ENCODE results near the gene ZNF396.

The ZNF396 gene

DNA sequence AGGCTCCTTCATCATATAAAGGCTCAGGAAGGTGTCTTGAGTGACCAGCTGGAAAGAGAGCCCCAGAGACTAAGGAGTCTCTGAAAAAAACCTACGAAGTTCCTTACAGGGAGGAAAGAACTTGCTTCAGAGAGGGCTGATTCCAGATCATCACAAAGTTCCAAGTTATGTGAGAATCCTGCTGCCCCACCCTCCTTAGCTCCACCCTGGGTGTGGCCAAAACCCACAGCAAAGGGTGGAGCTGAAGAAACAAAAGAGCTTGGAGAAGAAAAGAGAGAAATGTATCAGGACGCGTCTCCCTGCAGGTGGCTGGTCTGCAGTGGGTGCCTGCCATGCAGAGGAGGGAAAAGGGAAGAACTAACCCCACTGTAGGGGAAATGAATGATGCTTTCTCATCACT, 32.8 kb upstream of the ZNF396 start:
- Histone ChIP-seq H3K9me3 (ENCODE audit: control insufficient read depth, low read length) (no peaks in the 10 kb centered on the region), H3K4me1 (ENCODE audit: control insufficient read depth, insufficient read depth, low read length, poor library complexity, severe bottlenecking) (no peaks in the 10 kb centered on the region), H3K4me3 (ENCODE audit: extremely low read depth, insufficient read depth, low read length, poor library complexity, severe bottlenecking) (no peak overlapping the region), H3K36me3 (ENCODE audit: control insufficient read depth, insufficient read depth, low read length) (no peaks in the 10 kb centered on the region), H3K27ac (ENCODE audit: low read depth, low read length, severe bottlenecking) (no peak overlapping the region)
- 88% methylated on average over 1 of the region's 3 CpGs; no CpG with 5 or more reads in 1 of the 2 experiments for WGBS, 2 experiments (ENCODE audit: insufficient coverage in 2 of 2)

DNA sequence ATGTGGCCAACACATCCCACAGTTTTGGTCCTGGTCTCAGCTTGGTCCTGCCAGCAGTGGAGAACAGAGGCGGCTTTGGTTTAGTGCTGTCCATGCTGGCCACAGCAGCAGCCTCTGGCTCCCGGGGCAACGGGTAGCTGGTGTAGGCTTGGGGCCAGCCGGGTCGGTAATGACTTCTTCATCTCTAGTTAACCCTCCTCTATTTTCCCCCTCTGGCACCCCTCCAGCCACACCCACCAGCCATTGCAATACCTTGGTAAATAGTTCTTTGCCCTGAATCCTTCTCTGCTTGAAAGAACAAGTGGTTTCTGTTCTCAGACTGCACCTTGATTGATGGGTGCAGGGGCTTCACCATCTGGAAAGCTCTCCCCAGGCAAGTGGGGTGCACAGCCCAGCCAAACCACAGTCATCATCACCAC, 31.7 kb upstream of the ZNF396 start:
- WGBS, 2 experiments (ENCODE audit: insufficient coverage in 2 of 2) = 97% methylated on average over 5 of the region's 5 CpGs
- H3K4me1 ChIP-seq (ENCODE audit: control insufficient read depth, insufficient read depth, low read length, poor library complexity, severe bottlenecking) = no peaks in the 10 kb centered on the region
- H3K9me3 ChIP-seq (ENCODE audit: control insufficient read depth, low read length) = no peaks in the 10 kb centered on the region
- H3K4me3 ChIP-seq (ENCODE audit: extremely low read depth, insufficient read depth, low read length, poor library complexity, severe bottlenecking) = no peak overlapping the region
- H3K36me3 ChIP-seq (ENCODE audit: control insufficient read depth, insufficient read depth, low read length) = no peaks in the 10 kb centered on the region
- no peak overlapping the region for H3K27ac ChIP-seq (ENCODE audit: low read depth, low read length, severe bottlenecking)

DNA sequence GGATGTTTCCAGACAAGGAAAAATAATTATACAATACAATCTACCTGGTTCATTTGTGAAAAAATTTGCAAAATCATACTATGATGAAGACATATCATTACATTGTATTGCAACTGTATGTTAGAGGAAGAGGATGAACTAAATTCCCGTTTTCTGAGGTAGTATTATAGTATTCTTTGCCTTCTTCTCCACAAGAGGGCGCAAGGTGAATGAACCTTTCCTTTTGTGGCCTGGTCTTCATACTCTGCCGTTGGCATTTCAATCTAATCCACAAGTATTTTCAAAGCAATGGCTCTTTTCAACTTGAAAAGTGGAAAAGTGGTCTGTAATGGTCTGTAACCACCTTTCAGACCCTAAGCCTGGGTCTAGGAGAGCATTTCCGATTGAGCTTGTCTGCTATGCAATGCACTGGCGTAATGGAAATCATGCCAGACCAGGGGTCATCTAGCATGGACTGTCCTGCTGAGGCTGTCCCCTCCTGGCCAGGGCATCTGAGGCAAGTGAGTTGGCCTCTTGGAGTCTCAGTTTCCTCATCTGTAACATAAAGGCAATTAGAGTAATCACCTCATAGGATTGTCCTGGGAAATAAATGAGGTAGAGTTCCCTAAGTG, 30.8 kb upstream of the ZNF396 start:
- H3K4me1 ChIP-seq (ENCODE audit: control insufficient read depth, insufficient read depth, low read length, poor library complexity, severe bottlenecking) = no peaks in the 10 kb centered on the region
- no peaks in the 10 kb centered on the region for H3K9me3 ChIP-seq (ENCODE audit: control insufficient read depth, low read length)
- 75 to 100% methylated on average over 1 to 2 of the region's 5 CpGs for WGBS, 2 experiments (ENCODE audit: insufficient coverage in 2 of 2)
- H3K27ac ChIP-seq (ENCODE audit: low read depth, low read length, severe bottlenecking) = no peak overlapping the region
- no peaks in the 10 kb centered on the region for H3K36me3 ChIP-seq (ENCODE audit: control insufficient read depth, insufficient read depth, low read length)
- no peak overlapping the region for H3K4me3 ChIP-seq (ENCODE audit: extremely low read depth, insufficient read depth, low read length, poor library complexity, severe bottlenecking)

DNA sequence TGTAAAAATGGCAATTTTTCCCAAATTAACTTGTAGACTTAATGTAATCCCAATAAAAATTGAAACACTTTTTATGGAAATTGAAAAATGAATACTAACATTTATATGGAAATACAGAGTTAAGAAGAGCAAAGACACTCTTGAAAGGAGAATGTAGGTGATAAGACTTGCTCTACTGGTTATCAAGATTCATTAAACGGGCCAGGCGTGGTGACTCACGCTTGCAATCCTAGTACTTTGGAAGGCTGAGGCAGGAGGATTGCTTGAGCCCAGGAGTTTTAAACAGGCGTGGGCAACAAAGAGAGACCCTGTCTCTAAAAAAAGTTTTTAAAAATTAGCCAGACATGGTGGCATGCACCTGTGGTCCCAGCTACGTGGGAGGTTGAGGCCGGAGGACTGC, 29.5 kb upstream of the ZNF396 start:
- H3K9me3 ChIP-seq (ENCODE audit: control insufficient read depth, low read length) = no peaks in the 10 kb centered on the region
- H3K36me3 ChIP-seq (ENCODE audit: control insufficient read depth, insufficient read depth, low read length) = no peaks in the 10 kb centered on the region
- H3K4me1 ChIP-seq (ENCODE audit: control insufficient read depth, insufficient read depth, low read length, poor library complexity, severe bottlenecking) = no peaks in the 10 kb centered on the region
- no peak overlapping the region for H3K4me3 ChIP-seq (ENCODE audit: extremely low read depth, insufficient read depth, low read length, poor library complexity, severe bottlenecking)
- 82 to 95% methylated on average over 3 to 6 of the region's 6 CpGs for WGBS, 2 experiments (ENCODE audit: insufficient coverage in 2 of 2)
- no peak overlapping the region for H3K27ac ChIP-seq (ENCODE audit: low read depth, low read length, severe bottlenecking)

DNA sequence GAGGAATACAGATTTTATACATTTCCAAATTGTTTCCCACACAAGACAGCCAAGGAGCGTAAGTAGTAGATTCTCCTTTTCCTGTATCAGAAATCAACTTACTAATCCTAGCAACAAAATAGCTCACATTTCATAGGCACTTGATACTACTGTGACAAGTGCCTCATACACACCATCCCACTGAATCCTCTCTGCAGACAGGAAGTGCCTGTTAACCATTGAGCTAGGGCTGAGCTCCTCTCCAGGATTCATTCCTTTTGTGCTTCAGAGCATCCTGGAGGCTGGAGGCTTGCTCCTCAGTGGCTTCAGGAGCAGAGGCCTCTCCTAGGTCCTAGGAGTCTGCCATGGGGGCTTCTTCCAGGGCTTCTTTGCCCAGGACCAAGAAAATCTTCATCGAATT, 20.8 kb upstream of the ZNF396 start:
- whole genome bisulfite sequencing, 2 experiments (ENCODE audit: insufficient coverage in 2 of 2) = 96 to 100% methylated on average over 1 to 2 of the region's 2 CpGs
- H3K4me1 ChIP-seq (ENCODE audit: control insufficient read depth, insufficient read depth, low read length, poor library complexity, severe bottlenecking) = peaks cover 5% of the 10 kb centered on the region
- no peak overlapping the region for H3K4me3 ChIP-seq (ENCODE audit: extremely low read depth, insufficient read depth, low read length, poor library complexity, severe bottlenecking)
- no peaks in the 10 kb centered on the region for H3K36me3 ChIP-seq (ENCODE audit: control insufficient read depth, insufficient read depth, low read length)
- H3K27ac ChIP-seq (ENCODE audit: low read depth, low read length, severe bottlenecking) = peak overlapping the region; percentile 36
- H3K9me3 ChIP-seq (ENCODE audit: control insufficient read depth, low read length) = no peaks in the 10 kb centered on the region

DNA sequence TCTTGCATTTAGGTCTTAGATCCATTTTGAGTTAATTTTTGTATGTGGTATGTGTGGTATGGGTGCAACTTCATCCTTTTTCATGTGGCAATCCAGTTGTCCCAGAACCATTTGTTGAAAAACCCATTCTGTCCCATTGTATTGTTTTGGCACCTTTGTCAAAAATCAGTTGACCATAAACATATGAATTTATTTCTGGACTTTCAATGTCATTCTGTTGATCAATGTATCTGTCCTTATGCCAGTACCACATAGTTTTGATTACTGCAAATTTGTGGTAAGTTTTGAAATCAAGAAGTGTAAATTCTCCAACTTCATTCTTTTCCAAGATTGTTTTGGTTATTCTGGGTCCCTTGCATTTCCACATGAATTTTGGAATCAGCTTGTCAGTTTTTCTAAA, 16.6 kb upstream of the ZNF396 start:
- Histone ChIP-seq H3K27ac (ENCODE audit: low read depth, low read length, severe bottlenecking) (no peak overlapping the region), H3K9me3 (ENCODE audit: control insufficient read depth, low read length) (peaks cover 9% of the 10 kb centered on the region), H3K4me1 (ENCODE audit: control insufficient read depth, insufficient read depth, low read length, poor library complexity, severe bottlenecking) (peaks cover 11% of the 10 kb centered on the region), H3K4me3 (ENCODE audit: extremely low read depth, insufficient read depth, low read length, poor library complexity, severe bottlenecking) (no peak overlapping the region), H3K36me3 (ENCODE audit: control insufficient read depth, insufficient read depth, low read length) (no peaks in the 10 kb centered on the region)

DNA sequence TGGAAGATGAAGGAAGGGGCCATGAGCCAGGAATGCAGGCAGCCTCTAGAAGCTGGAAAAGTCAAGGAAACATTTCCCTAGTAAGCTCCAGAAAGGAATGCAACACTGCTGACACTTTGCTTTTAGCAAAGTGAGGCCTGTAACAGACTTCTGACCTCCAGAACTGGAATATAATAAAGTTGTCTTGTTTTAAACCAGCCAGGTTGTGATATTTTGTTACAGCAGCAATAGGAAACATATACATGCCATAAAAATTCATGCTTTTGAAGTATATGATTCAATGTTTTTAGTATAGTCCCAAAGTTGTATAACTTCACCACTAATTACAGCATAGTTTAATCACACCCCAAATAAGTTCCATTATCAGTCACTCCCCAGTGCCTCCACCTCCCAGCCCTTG, 15.2 kb upstream of the ZNF396 start:
- Histone ChIP-seq H3K4me1 (ENCODE audit: control insufficient read depth, insufficient read depth, low read length, poor library complexity, severe bottlenecking) (peaks cover 10% of the 10 kb centered on the region), H3K27ac (ENCODE audit: low read depth, low read length, severe bottlenecking) (no peak overlapping the region), H3K4me3 (ENCODE audit: extremely low read depth, insufficient read depth, low read length, poor library complexity, severe bottlenecking) (no peak overlapping the region), H3K36me3 (ENCODE audit: control insufficient read depth, insufficient read depth, low read length) (no peaks in the 10 kb centered on the region), H3K9me3 (ENCODE audit: control insufficient read depth, low read length) (peaks cover 9% of the 10 kb centered on the region)

DNA sequence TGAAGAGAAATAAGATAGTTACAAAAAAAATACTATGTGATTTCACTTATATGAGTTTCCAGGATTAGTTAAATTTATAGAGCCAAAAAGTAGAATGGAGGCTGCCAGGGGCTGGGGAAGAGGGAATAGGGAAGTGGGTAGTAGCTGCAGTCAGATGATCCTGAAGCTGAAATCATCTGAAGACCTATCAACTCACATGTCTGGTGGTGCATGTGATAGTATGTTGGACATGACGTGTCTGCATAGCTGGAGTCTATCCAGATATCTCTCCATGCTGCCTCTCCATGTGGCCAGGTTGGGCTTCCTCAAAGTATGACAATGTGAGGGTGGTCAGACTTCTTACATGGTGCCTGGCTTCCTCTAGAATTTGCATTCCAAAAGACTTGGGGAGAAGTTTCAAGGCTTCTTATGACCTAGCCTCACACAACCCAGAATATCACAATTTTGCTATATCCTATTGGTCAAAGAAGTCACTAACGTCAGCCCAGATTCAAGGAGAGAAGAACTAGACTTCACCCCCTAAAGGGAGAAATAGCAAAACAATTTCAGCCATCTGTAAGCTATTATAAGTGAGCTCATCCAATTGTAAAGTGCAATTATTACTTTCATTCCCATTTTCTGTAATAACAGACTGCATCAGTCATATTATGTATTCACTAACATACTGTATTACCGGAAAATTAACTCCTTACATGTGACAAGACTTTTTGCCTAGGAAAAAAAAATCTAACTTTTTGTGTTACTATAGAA, 14.0 kb upstream of the ZNF396 start:
- Histone ChIP-seq H3K9me3 (ENCODE audit: control insufficient read depth, low read length) (peaks cover 9% of the 10 kb centered on the region), H3K27ac (ENCODE audit: low read depth, low read length, severe bottlenecking) (no peak overlapping the region), H3K36me3 (ENCODE audit: control insufficient read depth, insufficient read depth, low read length) (no peaks in the 10 kb centered on the region), H3K4me1 (ENCODE audit: control insufficient read depth, insufficient read depth, low read length, poor library complexity, severe bottlenecking) (peaks cover 10% of the 10 kb centered on the region), H3K4me3 (ENCODE audit: extremely low read depth, insufficient read depth, low read length, poor library complexity, severe bottlenecking) (no peak overlapping the region)
- 80% methylated on average over 1 of the region's 3 CpGs; no CpG with 5 or more reads in 1 of the 2 experiments for WGBS, 2 experiments (ENCODE audit: insufficient coverage in 2 of 2)

DNA sequence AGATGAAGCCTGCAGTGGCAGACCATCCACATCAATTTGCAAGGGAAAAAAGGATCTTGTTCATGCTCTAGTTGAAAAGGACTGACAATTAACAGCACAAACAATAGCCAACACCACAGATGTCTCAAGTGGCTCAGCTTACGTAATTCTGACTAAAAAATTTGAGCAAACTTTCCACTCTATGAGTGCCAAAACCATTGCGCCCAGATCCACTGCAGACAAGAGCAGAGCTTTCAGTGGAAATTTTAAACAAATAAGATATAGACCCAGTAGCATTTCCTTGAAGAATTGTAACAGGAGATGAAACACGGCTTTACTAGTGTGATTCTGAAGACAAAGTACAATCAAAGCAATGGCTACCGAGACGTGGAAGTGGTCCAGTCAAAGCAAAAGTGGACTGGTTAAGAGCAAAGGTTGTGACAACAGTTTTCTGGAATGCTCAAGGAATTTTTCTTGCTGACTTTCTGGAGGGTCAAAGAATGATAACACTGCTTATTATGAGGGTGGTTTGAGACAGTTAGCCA, 12.0 kb upstream of the ZNF396 start:
- Histone ChIP-seq H3K9me3 (ENCODE audit: control insufficient read depth, low read length) (peaks cover 9% of the 10 kb centered on the region), H3K4me1 (ENCODE audit: control insufficient read depth, insufficient read depth, low read length, poor library complexity, severe bottlenecking) (peaks cover 10% of the 10 kb centered on the region), H3K36me3 (ENCODE audit: control insufficient read depth, insufficient read depth, low read length) (no peaks in the 10 kb centered on the region), H3K4me3 (ENCODE audit: extremely low read depth, insufficient read depth, low read length, poor library complexity, severe bottlenecking) (no peak overlapping the region), H3K27ac (ENCODE audit: low read depth, low read length, severe bottlenecking) (no peak overlapping the region)
- WGBS, 2 experiments (ENCODE audit: insufficient coverage in 2 of 2) = 74 to 78% methylated on average over 3 to 4 of the region's 5 CpGs

DNA sequence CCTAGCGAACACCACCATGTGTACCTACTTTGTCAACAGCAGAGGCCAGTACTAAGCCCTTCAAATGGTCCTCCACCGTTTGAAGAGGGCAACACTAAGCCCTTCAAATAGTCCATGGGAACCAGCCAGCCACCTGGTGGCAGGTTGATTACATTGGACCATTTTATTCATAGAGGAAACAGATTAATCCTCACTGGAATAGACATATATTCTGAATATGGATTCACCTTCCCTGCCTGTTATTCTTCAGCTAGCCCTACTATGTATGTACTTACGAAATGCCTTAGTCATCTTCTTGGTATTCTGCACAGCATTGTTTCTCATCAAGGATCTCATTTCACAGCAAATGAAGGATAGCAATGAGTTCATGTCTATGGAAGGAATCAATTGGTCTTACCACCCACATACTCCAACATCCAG, 10.0 kb upstream of the ZNF396 start:
- peaks cover 3% of the 10 kb centered on the region for H3K9me3 ChIP-seq (ENCODE audit: control insufficient read depth, low read length)
- H3K4me1 ChIP-seq (ENCODE audit: control insufficient read depth, insufficient read depth, low read length, poor library complexity, severe bottlenecking) = peaks cover 10% of the 10 kb centered on the region
- H3K36me3 ChIP-seq (ENCODE audit: control insufficient read depth, insufficient read depth, low read length) = no peaks in the 10 kb centered on the region
- WGBS, 2 experiments (ENCODE audit: insufficient coverage in 2 of 2) = 100% methylated on average over 2 of the region's 3 CpGs
- no peak overlapping the region for H3K27ac ChIP-seq (ENCODE audit: low read depth, low read length, severe bottlenecking)
- no peak overlapping the region for H3K4me3 ChIP-seq (ENCODE audit: extremely low read depth, insufficient read depth, low read length, poor library complexity, severe bottlenecking)

DNA sequence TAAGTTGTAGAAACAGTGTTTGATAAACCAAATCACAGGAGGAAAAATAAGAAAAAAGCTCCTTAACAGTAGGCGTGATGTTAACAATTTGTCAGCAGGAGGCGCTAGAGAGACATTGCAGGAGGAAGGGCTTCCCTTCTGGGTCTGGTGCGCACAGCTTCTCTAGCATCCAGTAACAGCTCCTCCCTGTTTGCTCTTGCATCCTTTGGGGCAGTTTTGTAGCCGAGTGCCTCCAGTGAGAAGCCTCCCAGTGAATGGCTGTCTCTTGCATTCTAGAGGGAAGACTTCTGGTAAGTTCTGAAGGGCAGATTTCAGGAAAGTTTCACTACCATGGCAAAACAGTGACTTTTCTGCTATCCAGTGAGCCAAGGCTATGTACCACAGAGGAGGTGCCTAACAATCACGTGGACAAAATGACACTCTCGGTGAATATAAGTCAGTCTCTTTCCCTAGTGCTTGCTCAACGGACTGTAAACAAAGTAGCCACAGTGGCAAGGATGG, 9.5 kb upstream of the ZNF396 start:
- 32 to 43% methylated on average over 7 of the region's 7 CpGs for WGBS, 2 experiments (ENCODE audit: insufficient coverage in 2 of 2)

More for the DNA sequence above, 9.5 kb upstream of the ZNF396 start:
- Histone ChIP-seq H3K36me3 (ENCODE audit: control insufficient read depth, insufficient read depth, low read length) (no peaks in the 10 kb centered on the region), H3K4me3 (ENCODE audit: extremely low read depth, insufficient read depth, low read length, poor library complexity, severe bottlenecking) (no peak overlapping the region), H3K27ac (ENCODE audit: low read depth, low read length, severe bottlenecking) (no peak overlapping the region), H3K4me1 (ENCODE audit: control insufficient read depth, insufficient read depth, low read length, poor library complexity, severe bottlenecking) (peaks cover 10% of the 10 kb centered on the region), H3K9me3 (ENCODE audit: control insufficient read depth, low read length) (peaks cover 3% of the 10 kb centered on the region)
